ENCODE results near the gene MAPKBP1. TPM values are rescaled to one million over a fixed set of nuclear protein-coding genes. Genes with fewer than 3 reads are reported as not detected.

The MAPKBP1 gene
- total RNA-seq, 1 donor from 2014 or later, result 27.2 TPM

DNA sequence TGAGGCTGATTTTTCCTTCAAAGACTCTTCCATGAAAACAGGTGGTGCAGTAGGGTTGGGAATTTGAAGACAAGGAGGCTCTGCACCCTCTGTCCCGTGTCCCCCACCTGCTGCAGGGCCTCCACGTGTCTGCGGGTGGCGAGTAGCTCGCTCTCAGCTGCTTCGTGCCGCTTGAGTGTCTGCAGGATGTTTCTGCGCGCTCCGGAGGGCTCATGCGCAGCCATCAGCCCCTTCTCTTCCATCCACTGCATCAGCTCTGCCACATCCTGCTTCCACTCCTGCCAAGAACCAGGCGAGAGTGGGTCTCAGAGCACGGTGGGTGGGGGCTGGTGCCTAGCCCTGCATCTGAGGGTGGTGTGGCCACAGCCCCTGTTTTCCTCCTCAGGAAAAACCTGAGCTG lies 101.7 kb downstream of the MAPKBP1 start:
- no peaks in the 10 kb centered on the region for H3K4me1 Mint-ChIP-seq (ENCODE audit: low read depth)
- H3K36me3 Mint-ChIP-seq (ENCODE audit: low read depth), result peaks cover 8% of the 10 kb centered on the region
- no peak for TF ChIP-seq CTCF (IDR thresholded peaks at IDR 0.05)

GRCh38 chr15:41876689-41877088 lies 102.4 kb downstream of the MAPKBP1 start:
- no peak for DNase-seq (ENCODE audit: low spot score)
- peaks cover 8% of the 10 kb centered on the region for H3K36me3 Mint-ChIP-seq (ENCODE audit: low read depth)
- no peaks in the 10 kb centered on the region for H3K9me3 Mint-ChIP-seq (ENCODE audit: low read depth)
- no peaks in the 10 kb centered on the region for H3K4me1 Mint-ChIP-seq (ENCODE audit: low read depth)
- no peak overlapping the region for H3K4me3 Mint-ChIP-seq (ENCODE audit: unreplicated experiment)
- H3K27me3 Mint-ChIP-seq (ENCODE audit: low read depth), result no peaks in the 10 kb centered on the region
- no peak for TF ChIP-seq CTCF (IDR thresholded peaks at IDR 0.05)
- no peak overlapping the region for H3K27ac Mint-ChIP-seq (ENCODE audit: unreplicated experiment)

More for the DNA sequence above, 101.7 kb downstream of the MAPKBP1 start:
- H3K9me3 Mint-ChIP-seq (ENCODE audit: low read depth), result no peaks in the 10 kb centered on the region
- no peak overlapping the region for H3K27ac Mint-ChIP-seq (ENCODE audit: unreplicated experiment)
- no peaks in the 10 kb centered on the region for H3K27me3 Mint-ChIP-seq (ENCODE audit: low read depth)
- H3K4me3 Mint-ChIP-seq (ENCODE audit: unreplicated experiment), result no peak overlapping the region
- DNase-seq (ENCODE audit: low spot score), result no peak

Small RNA genes lying within 50 kb of the gene (microRNA-seq; reads per million reads assigned to microRNA genes)
- gene MIR4310 (ENCODE audit: borderline number of aligned reads), result not detected

Other genes with a start within 250 kb of the MAPKBP1 start
- 25.5 to 38.1 TPM (median 29.9 TPM) in 3 replicates for gene RPAP1, start 230.2 kb upstream of the MAPKBP1 start, total RNA-seq
- gene TYRO3, start 215.3 kb upstream of the MAPKBP1 start, total RNA-seq, result 11.8 to 20.3 TPM (median 16.4 TPM) in 3 replicates
- gene MGA, start 114.1 kb upstream of the MAPKBP1 start, total RNA-seq, result 38.0 to 39.4 TPM (median 38.3 TPM) in 3 replicates
- gene JMJD7, start 53.6 kb downstream of the MAPKBP1 start, total RNA-seq, result 4.9 to 5.4 TPM (median 5.2 TPM) in 3 replicates
- 2.1 to 3.4 TPM (median 2.9 TPM) in 3 replicates for gene PLA2G4B, start 64.4 kb downstream of the MAPKBP1 start, total RNA-seq
- gene SPTBN5, start 119.6 kb downstream of the MAPKBP1 start, total RNA-seq, result 2.2 to 3.8 TPM (median 2.9 TPM) in 3 replicates
- gene EHD4, start 198.1 kb downstream of the MAPKBP1 start, total RNA-seq, result 23.2 to 23.9 TPM (median 23.8 TPM) in 3 replicates
- gene PLA2G4E, start 246.6 kb downstream of the MAPKBP1 start, total RNA-seq, result not detected in 3 replicates

Data from chondrocyte (in vitro differentiated cells).